Keratinocyte (primary cell): ENCODE data around the gene PNLDC1.

ENCODE experiments used
- EZH2 ChIP-seq: IDR thresholded peaks from one replicate; pipeline ENCODE4 v1.6.1; 2012; ENCODE audit warnings: inconsistent platforms, mild to moderate bottlenecking, low read length, moderate library complexity
- TF ChIP-seq, protein P1 (sequence below), 3 experiments: IDR thresholded peaks in 1 of 3; conservative IDR thresholded peaks in 1 of 3; optimal IDR thresholded peaks in 1 of 3; 2 replicates in 2 of 3; 3 replicates in 1 of 3; pipeline versions ENCODE3 to v1.5.1; 2011; ENCODE audit warnings: low read length in 3 of 3, mild to moderate bottlenecking in 3 of 3, moderate library complexity in 2 of 3, control low read depth in 1 of 3, inconsistent platforms in 1 of 3; ENCODE audit not compliant: insufficient read depth in 2 of 3; ENCODE audit errors: extremely low read depth in 1 of 3

DNA sequence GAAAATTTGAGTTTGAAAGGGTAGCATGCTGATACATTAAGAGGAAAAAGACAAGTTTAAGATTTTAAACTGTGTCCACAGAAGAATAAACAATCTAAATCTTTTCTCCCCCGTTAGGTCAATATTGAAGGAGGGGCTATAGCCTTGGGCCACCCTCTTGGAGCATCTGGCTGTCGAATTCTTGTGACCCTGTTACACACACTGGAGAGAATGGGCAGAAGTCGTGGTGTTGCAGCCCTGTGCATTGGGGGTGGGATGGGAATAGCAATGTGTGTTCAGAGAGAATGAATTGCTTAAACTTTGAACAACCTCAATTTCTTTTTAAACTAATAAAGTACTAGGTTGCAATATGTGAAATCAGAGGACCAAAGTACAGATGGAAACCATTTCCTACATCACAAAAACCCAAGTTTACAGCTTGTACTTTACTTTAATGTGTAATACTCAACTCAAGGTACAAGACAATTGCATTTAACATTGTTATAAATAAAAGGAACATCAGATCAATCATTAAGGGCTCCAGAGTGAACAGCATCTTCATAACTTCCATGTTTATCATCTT lies 21.5 kb upstream of the PNLDC1 start:
- TF ChIP-seq EZH2: no peak
- TF ChIP-seq, protein P1, sequence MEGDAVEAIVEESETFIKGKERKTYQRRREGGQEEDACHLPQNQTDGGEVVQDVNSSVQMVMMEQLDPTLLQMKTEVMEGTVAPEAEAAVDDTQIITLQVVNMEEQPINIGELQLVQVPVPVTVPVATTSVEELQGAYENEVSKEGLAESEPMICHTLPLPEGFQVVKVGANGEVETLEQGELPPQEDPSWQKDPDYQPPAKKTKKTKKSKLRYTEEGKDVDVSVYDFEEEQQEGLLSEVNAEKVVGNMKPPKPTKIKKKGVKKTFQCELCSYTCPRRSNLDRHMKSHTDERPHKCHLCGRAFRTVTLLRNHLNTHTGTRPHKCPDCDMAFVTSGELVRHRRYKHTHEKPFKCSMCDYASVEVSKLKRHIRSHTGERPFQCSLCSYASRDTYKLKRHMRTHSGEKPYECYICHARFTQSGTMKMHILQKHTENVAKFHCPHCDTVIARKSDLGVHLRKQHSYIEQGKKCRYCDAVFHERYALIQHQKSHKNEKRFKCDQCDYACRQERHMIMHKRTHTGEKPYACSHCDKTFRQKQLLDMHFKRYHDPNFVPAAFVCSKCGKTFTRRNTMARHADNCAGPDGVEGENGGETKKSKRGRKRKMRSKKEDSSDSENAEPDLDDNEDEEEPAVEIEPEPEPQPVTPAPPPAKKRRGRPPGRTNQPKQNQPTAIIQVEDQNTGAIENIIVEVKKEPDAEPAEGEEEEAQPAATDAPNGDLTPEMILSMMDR (optimal IDR thresholded peaks at IDR 0.05 in 1 of 3, IDR thresholded peaks at IDR 0.05 in 1 of 3, conservative IDR thresholded peaks at IDR 0.05 in 1 of 3; ENCODE audit: extremely low read depth in 1 of 3, insufficient read depth in 2 of 3, low read length in 3 of 3): no peak
